Measurements from ENCODE around the gene SH3GLB1.

The SH3GLB1 gene

DNA sequence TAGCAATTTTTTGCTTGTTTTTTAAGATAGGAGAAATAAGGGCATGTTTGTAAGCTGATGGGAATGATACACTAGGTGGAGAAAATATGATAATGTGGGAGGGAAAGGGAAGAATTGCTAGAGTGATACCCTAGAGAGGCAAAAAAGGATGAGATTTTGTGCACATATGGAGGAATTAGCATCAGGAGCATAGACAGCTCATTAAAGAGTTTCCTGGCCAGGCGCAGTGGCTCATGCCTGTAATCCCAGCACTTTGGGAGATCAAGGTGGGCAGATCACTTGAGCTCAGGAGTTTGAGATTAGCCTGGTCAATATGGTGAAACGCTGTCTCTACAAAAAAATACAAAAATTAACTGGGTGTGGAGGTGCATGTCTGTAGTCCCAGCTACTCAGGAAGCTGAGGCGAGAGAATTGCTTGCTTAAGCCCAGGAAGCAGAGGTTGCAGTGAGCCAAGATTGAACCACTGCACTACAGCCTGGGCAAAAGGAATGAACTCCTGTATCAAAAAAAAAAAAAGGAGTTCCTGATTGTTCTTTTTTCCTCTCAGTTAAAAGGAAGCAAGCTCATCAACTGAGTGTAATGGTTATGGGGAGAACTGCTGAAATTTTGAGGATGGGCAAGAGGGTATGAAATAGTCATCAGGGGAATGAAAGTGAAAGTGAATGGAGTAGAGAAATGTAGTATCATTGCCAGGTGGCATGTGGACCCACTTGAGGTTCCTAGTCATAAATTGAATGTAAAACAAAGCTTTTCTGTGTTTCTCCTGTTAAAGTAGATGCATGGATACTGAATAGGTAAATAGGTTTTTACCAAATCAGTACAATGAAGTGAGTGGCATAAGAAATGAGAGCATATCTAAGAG, 35.5 kb downstream of the SH3GLB1 start:
- DNase-seq = no peak

DNA sequence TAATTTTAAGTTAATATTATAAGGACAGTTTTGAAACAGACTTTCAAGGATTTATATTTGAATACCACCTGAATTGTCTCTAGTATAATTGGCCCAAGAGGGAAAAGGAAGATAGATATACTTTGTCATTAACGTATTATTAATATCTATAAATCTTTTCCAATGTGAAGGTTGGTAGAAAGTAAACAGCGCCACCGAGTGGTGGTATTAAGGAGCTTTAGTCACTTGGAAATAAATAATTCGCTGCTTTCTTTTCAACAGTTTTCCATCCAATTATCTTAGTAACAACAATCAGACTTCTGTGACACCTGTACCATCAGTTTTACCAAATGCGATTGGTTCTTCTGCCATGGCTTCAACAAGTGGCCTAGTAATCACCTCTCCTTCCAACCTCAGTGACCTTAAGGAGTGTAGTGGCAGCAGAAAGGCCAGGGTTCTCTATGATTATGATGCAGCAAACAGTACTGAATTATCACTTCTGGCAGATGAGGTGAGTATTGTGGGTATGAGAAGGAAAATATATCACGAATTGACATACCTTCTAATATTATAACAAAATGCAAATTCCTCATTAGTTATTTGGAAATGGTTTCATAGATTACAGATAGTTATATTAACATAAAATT, 37.7 kb downstream of the SH3GLB1 start:
- peak; percentile 73 for DNase-seq

DNA sequence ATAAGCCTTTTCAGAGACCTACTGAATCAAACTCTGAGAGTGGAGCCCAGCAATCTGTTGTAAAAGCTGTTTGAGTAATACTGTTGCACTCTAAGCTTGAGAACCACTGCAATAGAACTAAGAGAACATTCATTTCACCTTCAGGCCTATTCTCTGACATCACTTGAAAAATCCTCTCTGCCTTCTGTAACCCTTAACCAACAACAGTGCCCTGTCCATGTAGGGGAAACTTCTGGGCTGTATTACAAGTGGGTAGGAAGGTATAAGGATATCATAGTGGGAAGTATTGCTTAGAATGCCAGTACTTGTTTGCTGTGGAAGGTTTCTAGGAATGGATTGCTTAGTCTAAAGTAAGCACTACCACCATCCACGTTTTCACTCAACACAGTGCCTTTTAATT, 42.9 kb downstream of the SH3GLB1 start:
- DNase-seq = no peak

DNA sequence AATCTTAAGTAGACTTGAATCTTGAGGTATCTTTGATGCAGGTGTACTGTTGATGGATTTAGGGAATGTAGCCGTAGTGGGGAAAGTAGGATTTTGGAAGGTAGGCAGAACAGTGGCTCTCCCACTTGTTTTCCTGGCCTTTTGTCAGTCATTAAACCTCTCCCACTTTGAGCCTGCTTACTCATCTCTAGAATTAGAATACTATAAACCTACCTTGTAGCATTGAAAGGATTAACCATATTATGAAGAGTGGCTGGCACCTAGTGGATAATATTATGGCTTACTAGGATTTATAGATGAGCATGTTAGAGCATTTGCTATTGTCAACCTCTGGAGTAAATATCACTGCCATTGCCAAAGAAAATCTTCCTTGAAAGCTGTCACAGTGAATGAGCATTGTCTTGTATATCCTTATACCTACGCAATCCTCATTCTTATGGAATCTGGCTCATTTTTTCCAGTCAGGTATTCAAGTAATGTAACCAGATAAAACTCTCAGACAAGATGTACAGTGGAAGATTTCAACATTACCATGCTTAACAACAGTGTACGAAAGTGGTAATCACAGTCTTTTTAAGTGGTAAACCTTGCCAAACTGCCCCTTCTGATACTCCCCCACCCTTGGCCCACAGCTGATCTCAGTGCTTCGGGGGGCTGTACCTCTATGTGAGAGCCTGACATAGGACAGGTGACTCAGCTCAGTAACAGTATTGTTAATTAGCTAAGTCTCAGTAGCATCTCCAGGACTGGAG, 44.4 kb downstream of the SH3GLB1 start:
- DNase-seq = no peak

DNA sequence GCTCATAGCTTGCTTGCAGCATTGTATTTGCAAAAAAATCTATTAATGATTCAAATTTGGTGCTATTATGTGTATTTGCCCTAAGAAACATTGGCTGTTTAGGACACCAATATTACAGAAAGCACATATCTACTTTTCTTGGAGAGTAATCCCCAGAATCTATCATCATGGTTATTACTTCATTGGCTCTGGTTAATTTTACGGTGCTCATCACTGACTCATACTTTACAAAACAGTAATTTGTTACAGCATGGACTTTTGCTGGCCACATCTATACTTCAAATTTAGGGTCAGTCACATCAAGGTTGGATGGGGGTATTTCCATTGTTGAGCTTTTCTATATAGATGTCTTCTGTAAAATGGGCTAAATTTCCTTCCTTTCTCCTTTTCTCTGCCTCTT, 45.7 kb downstream of the SH3GLB1 start:
- no peak for DNase-seq

DNA sequence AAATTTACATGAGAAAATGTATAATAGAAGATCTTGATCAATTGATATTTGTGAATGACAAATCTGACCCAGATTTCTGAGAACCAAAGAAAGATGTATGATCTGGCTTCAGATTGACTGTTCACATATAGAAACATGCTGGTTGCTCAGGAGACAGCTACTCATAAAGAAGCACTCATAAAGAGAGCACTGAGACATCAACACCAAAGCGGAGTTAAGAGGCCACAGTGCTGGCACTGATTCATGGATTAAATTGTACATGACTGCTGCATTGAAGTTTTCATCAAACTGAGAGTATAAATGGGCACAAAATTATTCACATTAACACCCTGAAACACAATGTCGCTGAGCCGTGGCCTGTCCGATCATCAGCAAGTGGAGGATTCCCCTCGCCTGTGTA, 46.2 kb downstream of the SH3GLB1 start:
- DNase-seq = no peak

DNA sequence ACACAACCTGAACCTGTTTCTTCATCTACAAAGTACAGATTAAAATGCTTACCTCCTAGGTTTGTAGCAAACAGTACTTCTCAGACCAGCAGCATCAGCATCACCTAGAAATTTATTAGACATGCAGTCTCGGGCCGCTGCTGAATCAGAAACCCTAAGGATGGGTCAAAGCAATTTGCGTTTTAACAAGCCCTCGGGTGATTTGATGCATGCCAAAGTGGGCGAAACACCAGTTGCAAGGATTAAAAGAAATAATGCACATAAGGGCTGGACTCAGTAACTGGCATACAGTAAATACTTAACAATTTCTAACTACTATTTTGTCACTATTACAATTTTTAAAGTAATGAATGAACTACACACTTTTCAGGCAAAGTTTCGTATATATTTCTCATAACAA, 47.5 kb downstream of the SH3GLB1 start:
- no peak for DNase-seq

DNA sequence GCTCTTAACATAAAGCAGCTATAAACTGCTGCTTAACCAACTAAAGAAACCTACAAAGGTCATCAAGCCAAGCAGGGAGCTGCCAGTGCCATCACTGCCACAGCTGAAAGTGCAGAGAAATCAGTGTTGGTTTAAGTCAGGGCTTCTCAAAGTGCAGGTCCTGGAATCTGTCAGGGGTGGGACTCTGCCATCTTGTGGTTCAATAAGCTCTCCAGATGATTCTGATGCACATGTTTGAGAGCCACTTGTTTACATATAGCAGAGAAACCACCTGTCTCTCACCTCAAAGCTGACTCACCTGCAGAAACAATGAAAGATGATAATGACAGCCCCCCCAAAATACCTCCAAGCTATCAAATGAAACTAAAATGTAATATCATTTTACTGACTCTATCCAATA, 49.3 kb downstream of the SH3GLB1 start:
- DNase-seq = peak; percentile 17

DNA sequence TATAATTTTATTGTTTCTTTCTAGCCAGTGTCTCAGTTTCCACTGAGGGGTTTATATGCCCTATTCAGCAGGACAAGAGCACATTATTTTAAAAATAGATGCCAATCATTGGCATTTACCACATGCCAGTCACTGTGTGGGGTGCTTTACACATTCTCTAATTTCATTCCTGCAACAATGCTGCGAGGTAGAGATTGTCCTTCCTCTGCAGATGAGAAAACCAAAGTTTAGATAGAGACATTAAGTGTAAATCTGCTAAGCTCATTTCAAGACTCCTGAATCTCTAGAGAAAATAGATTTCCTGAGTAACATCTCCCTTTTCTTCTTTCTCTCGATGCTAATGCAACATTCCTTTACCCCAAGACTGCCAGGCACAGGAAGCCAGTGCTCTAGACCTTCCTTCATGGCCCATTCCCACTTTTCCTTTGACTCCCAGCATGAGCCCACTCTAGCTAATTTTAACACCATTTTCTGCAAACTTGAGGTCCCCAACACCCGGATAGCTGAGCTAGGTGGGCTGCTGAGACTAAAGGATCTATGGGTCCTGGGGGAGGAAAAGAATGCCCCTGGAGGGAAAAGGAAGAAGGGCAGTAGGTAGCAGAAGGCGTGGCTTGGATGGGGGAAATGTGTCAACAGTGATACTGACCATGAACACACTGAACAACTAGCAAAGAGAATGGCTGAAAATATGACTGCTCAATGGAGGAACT, 50.0 kb downstream of the SH3GLB1 start:
- DNase-seq = no peak

DNA sequence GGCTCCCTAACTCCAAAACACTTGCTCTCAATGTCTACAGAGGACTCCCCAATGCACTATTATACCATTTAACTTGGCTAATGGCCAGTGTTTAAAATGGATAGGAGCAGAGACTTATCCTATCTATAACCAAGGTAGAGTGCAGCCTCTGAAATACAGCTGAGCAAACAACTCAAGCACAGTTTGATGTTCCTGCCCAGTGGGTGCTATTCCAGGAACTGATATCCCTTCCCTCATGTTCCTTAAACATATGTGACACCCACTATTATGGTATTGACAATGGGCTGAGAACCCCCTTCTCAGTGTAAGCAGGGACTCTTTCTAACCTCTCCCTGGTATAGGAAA, 51.7 kb downstream of the SH3GLB1 start:
- no peak for DNase-seq

DNA sequence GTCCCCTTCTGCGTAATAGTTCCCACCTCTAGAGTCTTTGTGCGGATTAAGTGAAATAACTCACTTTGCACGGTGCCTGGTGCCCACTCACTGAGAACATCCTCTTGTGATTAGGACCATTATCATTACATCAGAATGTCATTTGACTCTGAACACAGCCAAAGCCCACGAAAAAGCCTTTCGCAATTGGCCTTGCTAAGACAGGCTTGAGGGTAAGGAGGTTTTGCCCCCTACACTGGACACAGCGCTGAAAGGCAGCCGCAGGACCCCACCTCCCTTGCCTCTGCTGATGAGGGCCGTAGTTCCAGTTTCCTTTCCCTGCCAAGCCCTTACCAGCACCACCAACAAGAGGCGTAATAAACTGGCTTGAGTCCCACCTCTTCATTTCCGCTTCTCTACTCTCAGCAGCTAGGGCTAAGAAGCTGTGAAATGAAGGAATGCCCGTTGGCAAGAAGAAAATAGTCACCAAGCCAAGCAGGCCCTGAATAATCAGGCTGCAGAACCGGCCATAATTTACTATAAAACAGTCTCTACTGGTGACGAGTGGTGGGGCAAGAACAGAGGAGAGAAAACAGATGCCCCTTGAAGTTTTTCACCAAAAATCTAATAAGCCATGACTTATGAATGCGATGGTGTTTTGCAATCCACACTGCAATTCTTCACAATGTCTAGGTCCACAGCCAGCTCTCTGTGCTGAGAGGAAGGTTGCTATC, 53.1 kb downstream of the SH3GLB1 start:
- DNase-seq = no peak

DNA sequence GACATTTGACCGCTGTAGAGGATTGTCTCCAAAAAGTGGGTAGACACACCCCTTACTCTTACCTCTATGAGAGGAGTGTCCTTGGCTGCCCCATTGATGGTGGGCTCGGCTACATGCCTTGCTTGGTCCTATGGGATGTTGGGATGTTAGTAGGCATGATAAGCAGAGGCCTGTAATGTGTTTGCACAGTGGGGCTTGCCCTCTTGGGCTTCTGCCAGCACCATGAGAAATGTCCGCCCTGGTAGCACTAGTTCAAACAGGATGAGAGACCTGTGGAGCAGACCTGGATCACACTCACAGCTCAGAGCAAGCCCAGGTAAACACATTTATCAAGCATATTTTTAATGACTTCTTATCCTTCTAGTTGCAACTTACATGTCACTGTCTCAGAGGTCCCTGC, 54.2 kb downstream of the SH3GLB1 start:
- no peak for DNase-seq

DNA sequence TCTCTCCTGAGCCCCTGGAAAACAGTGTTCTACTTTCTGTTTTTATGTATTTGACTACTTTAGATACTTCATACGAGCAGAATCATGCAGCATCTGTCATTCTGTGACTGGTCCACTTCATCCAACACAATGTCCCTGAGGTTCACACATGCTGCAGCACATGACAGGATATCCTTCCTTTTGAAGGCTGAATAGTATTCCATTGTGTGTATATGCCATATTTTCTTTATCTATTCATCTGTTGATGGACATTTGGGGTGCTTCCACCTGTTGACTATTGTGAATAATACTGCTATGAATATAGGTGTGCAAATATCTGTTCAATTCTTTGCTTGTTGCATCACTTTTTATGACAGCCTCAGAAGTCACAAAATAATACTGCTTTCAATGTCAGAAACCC, 55.8 kb downstream of the SH3GLB1 start:
- no peak for DNase-seq

DNA sequence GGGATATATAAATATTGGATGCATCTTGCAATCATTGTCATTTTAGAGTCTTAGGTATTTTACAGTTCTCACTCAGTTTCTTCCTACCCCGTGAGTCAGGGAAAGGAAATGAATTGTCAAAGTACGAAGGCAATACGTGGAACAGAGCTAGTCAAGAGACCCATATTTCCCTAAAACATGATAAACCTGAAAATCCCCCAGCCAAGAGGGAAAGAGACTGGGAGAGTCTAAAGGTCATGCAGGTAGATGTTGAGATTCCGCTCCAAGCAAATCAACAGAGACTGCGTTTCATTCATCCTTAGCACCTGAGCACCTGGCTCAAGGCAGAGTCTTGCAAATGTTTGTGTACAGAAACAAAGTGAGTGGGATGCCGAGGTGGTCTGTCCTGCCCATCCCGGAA, 58.0 kb downstream of the SH3GLB1 start:
- DNase-seq = no peak

DNA sequence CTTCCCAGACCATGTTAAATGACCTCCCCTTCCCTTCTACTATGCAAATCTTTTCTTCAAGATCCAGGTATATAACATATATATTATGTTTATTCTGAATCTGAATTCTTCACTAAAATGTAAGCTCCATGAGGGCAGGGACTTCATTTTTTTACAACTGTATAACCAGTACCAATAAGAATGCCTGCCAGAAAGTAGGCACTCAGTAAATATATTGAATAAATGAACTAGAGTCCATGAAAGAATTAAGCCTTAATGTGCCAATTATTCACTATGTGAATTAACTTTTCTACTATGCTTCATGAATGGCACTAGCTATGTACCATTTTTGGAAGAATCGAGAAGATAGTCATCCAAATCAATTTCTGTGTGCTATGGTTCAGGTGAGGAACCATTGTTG, 60.1 kb downstream of the SH3GLB1 start:
- no peak for DNase-seq

DNA sequence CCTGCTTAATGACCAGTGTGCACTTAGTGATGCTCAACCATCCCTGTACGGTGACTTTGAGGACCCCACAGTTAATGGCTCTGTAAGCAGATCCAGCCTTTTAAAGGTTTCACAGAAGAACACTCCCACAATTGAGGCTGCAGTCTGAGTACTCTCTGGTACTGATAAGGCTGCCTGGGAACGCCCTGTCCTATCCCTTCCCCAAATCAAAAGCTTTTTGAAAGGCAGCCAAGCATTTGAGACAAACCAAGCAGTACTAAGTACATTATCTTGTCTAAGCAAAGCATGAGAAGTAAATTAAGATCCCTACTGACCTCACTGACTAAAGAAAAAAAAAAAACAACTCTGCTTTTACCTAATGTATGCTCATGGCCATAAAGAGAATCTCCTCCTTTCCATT, 60.7 kb downstream of the SH3GLB1 start:
- DNase-seq = peak; percentile 96

DNA sequence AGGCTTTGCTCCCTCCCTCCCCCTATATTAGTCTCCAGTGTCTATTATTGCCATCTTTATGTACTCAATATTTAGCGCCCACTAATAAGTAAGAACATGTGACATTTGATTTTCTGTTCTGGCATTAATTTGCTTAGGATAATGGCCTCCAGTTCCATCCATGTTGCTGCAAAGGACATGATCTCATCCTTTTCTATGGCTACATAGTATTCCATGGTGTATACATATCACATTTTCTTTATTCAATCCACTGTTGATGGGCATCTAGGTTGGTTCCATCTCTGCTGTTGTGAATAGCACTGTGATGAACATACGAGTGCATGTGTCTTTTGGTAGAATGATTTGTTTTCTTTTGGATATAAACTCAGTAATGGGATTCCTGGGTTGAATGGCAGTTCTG, 61.3 kb downstream of the SH3GLB1 start:
- DNase-seq = no peak

DNA sequence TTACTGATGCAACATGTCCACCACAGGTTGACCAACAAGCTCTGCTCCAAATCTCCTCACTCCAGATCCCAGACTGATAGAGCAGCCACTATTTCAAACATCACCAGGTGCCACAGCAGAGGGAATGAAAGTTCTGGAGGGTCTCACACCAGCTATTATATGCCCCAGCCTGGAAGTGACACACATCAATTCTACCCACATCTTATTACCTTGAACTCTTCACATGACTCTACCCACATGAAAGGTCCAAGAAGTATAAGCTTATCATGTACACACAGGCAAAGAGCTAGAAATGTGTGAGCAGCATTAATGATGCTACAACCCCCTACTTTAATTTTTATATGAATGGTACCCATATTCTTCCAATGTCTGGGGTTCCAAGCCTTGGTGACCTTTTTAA, 64.2 kb downstream of the SH3GLB1 start:
- DNase-seq = no peak

DNA sequence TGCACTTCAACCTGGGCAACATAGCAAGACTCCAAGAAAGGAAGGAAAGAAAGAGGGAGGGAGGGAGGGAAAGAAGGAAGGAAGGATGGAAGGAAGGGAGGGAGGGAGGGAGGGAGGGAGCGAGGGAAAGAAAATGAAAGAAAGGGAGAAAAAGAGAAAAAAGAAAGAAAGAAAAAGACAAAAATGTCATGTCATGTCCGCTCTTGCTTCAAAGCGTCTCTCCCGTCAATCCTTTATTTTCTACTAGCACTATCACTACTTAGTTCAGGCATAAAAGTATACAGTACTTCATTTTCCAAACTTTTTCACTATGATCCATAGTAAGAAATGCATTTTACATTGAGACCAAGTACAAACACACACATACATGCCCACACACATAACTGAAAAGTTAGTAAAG, 64.7 kb downstream of the SH3GLB1 start:
- DNase-seq = no peak

DNA sequence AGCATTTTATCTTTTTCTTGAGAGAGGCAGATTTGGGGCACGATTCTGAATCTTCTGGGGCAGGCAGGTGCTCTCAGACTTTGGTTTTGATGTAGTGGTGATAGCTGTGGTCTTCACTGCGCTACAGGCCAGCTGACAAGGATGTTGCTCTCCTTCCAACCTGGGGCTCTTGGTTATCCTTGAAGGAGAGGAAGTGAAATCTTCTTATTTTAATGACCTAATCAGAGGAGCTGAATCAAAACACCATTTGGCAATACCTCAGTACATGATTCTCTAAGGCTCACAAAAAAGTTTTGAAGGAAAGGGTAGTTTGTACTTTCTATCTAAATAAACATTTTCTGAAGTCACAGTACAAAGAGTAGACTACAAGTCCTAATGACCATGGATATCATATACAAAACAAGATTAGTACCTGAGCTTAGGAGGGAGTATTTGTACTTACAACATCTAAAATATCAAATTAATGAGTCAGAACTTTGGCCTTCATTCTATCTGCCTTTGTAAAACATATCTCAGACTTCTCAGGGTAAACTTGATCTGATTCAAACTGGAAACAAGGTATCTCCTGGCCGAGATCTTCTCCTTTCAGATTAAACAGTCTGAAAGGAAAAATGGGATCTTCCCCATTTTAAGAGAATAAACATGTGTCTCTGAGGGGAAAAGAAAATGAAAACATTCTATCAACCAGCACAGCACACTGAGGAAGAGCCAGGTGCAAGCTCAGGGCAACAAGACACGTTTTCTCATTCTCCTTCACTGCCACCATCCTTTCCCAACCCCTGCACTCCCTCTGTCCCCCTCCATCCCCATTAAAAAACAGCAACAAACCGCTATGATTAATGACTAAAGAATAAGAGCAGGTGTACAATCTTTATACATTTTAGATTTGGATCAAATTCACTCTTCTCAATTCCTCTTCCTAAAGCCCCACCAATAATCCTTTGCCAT, 69.2 kb downstream of the SH3GLB1 start:
- no peak for DNase-seq
